IMR-90 (cell line): ENCODE measurements around the gene C22orf39. TPM values are rescaled to one million over a fixed set of nuclear protein-coding genes. Genes with fewer than 3 reads are reported as not detected.

Experiments
- ATAC-seq: fragments of 200-7000 bp; cut with Tn5 transposase; 2 replicates; pipeline ENCODE4 v1.9.1; 2020; ENCODE audit warnings: low read depth, mild to moderate bottlenecking, moderate library complexity
- BruUV-seq: library from RNA; stranded (reverse); fragments of 400-500 nt; replicated peaks from 2 replicates; lab custom pipeline; 2021; lab: Mats Ljungman, UMichigan
- CTCF ChIA-PET: fragments of 300-600 bp; formaldehyde crosslinking; extraction: SDS; loops from one replicate; lab custom pipeline; 2021; ENCODE audit warnings: antibody characterized with exemption; lab: Yijun Ruan, JAX
- POLR2A ChIA-PET: fragments of 300-600 bp; sonication (Branson Sonifier 250); formaldehyde crosslinking; loops from one replicate; lab custom pipeline; 2022; ENCODE audit warnings: antibody characterized with exemption; ENCODE audit not compliant: unreplicated experiment; lab: Charles Lee
- DNase-seq: peaks from one replicate; pipeline ENCODE4 v3.0.0; 2013
- H2AFZ ChIP-seq: replicated peaks from 2 replicates; pipeline ENCODE3; 2013; ENCODE audit warnings: low read length, mild to moderate bottlenecking; ENCODE audit not compliant: poor library complexity
- H2AK5ac ChIP-seq: 2 replicates; pipeline ENCODE4 v1.6.1; 2013; ENCODE audit warnings: low read depth, low read length, inconsistent platforms
- H2AK9ac ChIP-seq: replicated peaks from 2 replicates; pipeline ENCODE3; 2013; ENCODE audit warnings: mild to moderate bottlenecking, low read depth, low read length, moderate library complexity; ENCODE audit not compliant: poor library complexity
- H2BK120ac ChIP-seq: 2 replicates; pipeline ENCODE4 v1.6.1; 2013; ENCODE audit warnings: low read depth, low read length, inconsistent platforms
- H2BK15ac ChIP-seq: 3 replicates; pipeline ENCODE4 v1.6.1; 2013; ENCODE audit warnings: low read depth, low read length, inconsistent platforms
- H2BK20ac ChIP-seq: 2 replicates; pipeline ENCODE4 v1.6.1; 2013; ENCODE audit warnings: low read depth, mild to moderate bottlenecking, inconsistent platforms, low read length, moderate library complexity
- H2BK5ac ChIP-seq: 2 replicates; pipeline ENCODE4 v1.6.1; 2013; ENCODE audit warnings: mild to moderate bottlenecking, low read depth, low read length, inconsistent platforms; ENCODE audit not compliant: poor library complexity, severe bottlenecking
- H3K14ac ChIP-seq: replicated peaks from 2 replicates; pipeline ENCODE4 v1.6.1; 2013; ENCODE audit warnings: low read depth, low read length, inconsistent platforms
- H3K18ac ChIP-seq: 2 replicates; pipeline ENCODE4 v1.6.1; 2013; ENCODE audit warnings: low read depth, low read length, control low read depth
- H3K23ac ChIP-seq: 2 replicates; pipeline ENCODE4 v1.6.1; 2013; ENCODE audit warnings: low read depth, low read length, inconsistent platforms
- H3K27ac ChIP-seq: 2 replicates; pipeline ENCODE4 v1.5.1; 2013; ENCODE audit warnings: mild to moderate bottlenecking, control low read depth, low read length; ENCODE audit not compliant: insufficient read depth
- H3K27me3 ChIP-seq: 2 replicates; pipeline ENCODE4 v1.6.1; 2013; ENCODE audit warnings: low read length; ENCODE audit not compliant: control insufficient read depth, insufficient read depth
- H3K36me3 ChIP-seq: 2 replicates; pipeline ENCODE4 v1.6.1; 2013; ENCODE audit warnings: low read length, mixed read lengths; ENCODE audit not compliant: control insufficient read depth, insufficient read depth
- H3K4ac ChIP-seq: 2 replicates; pipeline ENCODE4 v1.6.1; 2013; ENCODE audit warnings: low read depth, low read length, inconsistent platforms
- H3K4me1 ChIP-seq: 2 replicates; pipeline ENCODE4 v1.6.1; 2013; ENCODE audit warnings: low read length, mixed read lengths; ENCODE audit not compliant: control insufficient read depth, insufficient read depth
- H3K4me2 ChIP-seq: 2 replicates; pipeline ENCODE4 v1.6.1; 2013; ENCODE audit warnings: low read depth, mild to moderate bottlenecking, control low read depth, low read length, moderate library complexity
- H3K4me3 ChIP-seq: 2 replicates; pipeline ENCODE4 v1.5.1; 2013; ENCODE audit warnings: low read depth, mild to moderate bottlenecking, control low read depth, low read length, moderate library complexity; ENCODE audit not compliant: insufficient read depth
- H3K56ac ChIP-seq: 2 replicates; pipeline ENCODE4 v1.6.1; 2013; ENCODE audit warnings: low read length, inconsistent platforms; ENCODE audit not compliant: insufficient read depth; ENCODE audit errors: extremely low read depth
- H3K79me1 ChIP-seq, 2 experiments: 2 replicates each; pipeline ENCODE4 v1.6.1; 2013; ENCODE audit warnings: low read length in 2 of 2, inconsistent platforms in 1 of 2, low read depth in 1 of 2
- H3K9ac ChIP-seq: 2 replicates; pipeline ENCODE4 v1.6.1; 2013; ENCODE audit warnings: low read depth, low read length, control low read depth
- H3K9me1 ChIP-seq: 2 replicates; pipeline ENCODE4 v1.6.1; 2013; ENCODE audit warnings: low read length, inconsistent platforms; ENCODE audit not compliant: insufficient read depth
- H3K9me3 ChIP-seq: 2 replicates; pipeline ENCODE4 v1.6.1; 2013; ENCODE audit warnings: low read length; ENCODE audit not compliant: control insufficient read depth, insufficient read depth
- H4K20me1 ChIP-seq: 2 replicates; pipeline ENCODE4 v1.6.1; 2013; ENCODE audit warnings: low read length, inconsistent platforms; ENCODE audit not compliant: insufficient read depth
- H4K5ac ChIP-seq: 2 replicates; pipeline ENCODE4 v1.6.1; 2013; ENCODE audit warnings: mild to moderate bottlenecking, low read depth, low read length, control low read depth
- H4K8ac ChIP-seq, 2 experiments: 2 replicates each; pipeline ENCODE4 v1.6.1; 2013; ENCODE audit warnings: low read depth in 2 of 2, low read length in 2 of 2, control low read depth in 1 of 2, inconsistent platforms in 1 of 2
- H4K91ac ChIP-seq: 2 replicates; pipeline ENCODE4 v1.6.1; 2013; ENCODE audit warnings: low read depth, low read length, inconsistent platforms; ENCODE audit not compliant: insufficient read depth
- BHLHE40 ChIP-seq: fragments of 150-350 bp; IDR thresholded peaks from 2 replicates; pipeline ENCODE4 v1.6.1; 2016; ENCODE audit warnings: mild to moderate bottlenecking, low read depth, low read length
- FOS ChIP-seq: fragments of 150-350 bp; IDR thresholded peaks from 2 replicates; pipeline ENCODE4 v1.6.1; 2016; ENCODE audit warnings: low read depth, low read length
- MAFK ChIP-seq: IDR thresholded peaks from 2 replicates; pipeline ENCODE4 v1.6.1; 2012; ENCODE audit warnings: low read depth, low read length, improper control_type of control experiment
- MAZ ChIP-seq: IDR thresholded peaks from 2 replicates; pipeline ENCODE4 v1.6.1; 2012; ENCODE audit warnings: low read depth, mild to moderate bottlenecking, low read length, improper control_type of control experiment, moderate library complexity, borderline replicate concordance
- MXI1 ChIP-seq: IDR thresholded peaks from 2 replicates; pipeline ENCODE4 v1.6.1; 2012; ENCODE audit warnings: low read depth, mild to moderate bottlenecking, low read length, moderate library complexity, borderline replicate concordance
- NFE2L2 ChIP-seq: fragments of 150-350 bp; IDR thresholded peaks from 2 replicates; pipeline ENCODE4 v1.6.1; 2016; ENCODE audit warnings: low read depth, mild to moderate bottlenecking, low read length
- RAD21 ChIP-seq: IDR thresholded peaks from 2 replicates; pipeline ENCODE4 v1.6.1; 2012; ENCODE audit warnings: low read length, improper control_type of control experiment
- RCOR1 ChIP-seq: IDR thresholded peaks from 2 replicates; pipeline ENCODE4 v1.6.1; 2012; ENCODE audit warnings: mild to moderate bottlenecking, low read length, improper control_type of control experiment; ENCODE audit not compliant: insufficient replicate concordance
- RFX5 ChIP-seq: IDR thresholded peaks from 2 replicates; pipeline ENCODE4 v1.8.0; 2012; ENCODE audit warnings: low read depth, mild to moderate bottlenecking, low read length, moderate library complexity
- SMC3 ChIP-seq: fragments of 150-350 bp; IDR thresholded peaks from 2 replicates; pipeline ENCODE4 v1.6.1; 2016; ENCODE audit warnings: low read depth, mild to moderate bottlenecking, antibody characterized with exemption, low read length, moderate library complexity
- WGBS, 2 experiments: methylation state at CpG; one replicate each; pipeline versions ENCODE4 v1.1.5 to v1.1.7; 2013; ENCODE audit warnings: missing lambda C conversion rate in 2 of 2; ENCODE audit not compliant: insufficient read length in 1 of 2; ENCODE audit errors: extremely low coverage in 2 of 2; 5-methylcytosine and 5-hydroxymethylcytosine counted together
- dilution Hi-C: fragments of 300-500 bp; cut with HindIII; formaldehyde crosslinking; loops from one replicate; pipeline ENCODE4 v1.14.3; 2018; ENCODE audit warnings: low sequenced_read_pairs; ENCODE audit not compliant: unreplicated experiment
- in situ Hi-C: fragments of 300-500 bp; cut with MboI; formaldehyde crosslinking; loops from 3 replicates; pipeline ENCODE4 v1.14.3; 2019; ENCODE audit warnings: low sequenced_read_pairs, inconsistent platforms, mixed read lengths
- intact Hi-C: fragments of 100-400 bp; cut with micrococcal nuclease; formaldehyde crosslinking; loops from 2 replicates; pipeline ENCODE4 v1.10.0; 2022
- polyA plus RNA-seq, 3 experiments: library from polyadenylated mRNA; depleted of rRNA; stranded (reverse); fragments of >200 nt; gene quantifications; 2 replicates each; pipeline ENCODE4 v1.2.3, GENCODE V29; 2012; ENCODE audit warnings: low replicate concordance in 1 of 3
- total RNA-seq: library from RNA; depleted of rRNA; stranded (reverse); fragments of >200 nt; gene quantifications from 2 replicates; pipeline ENCODE4 v1.2.3, GENCODE V29; 2012
- TF ChIP-seq, protein P1 (sequence below): fragments of 150-350 bp; IDR thresholded peaks from 2 replicates; pipeline ENCODE4 v1.6.1; 2017; ENCODE audit warnings: mild to moderate bottlenecking, antibody characterized with exemption, low read length, low read depth
- TF ChIP-seq, protein P2 (sequence below): conservative IDR thresholded peaks from 2 replicates; pipeline ENCODE4 v1.5.1; 2012; ENCODE audit warnings: mild to moderate bottlenecking, low read depth, low read length, improper control_type of control experiment
- TF ChIP-seq, protein P3 (sequence below): fragments of 150-350 bp; IDR thresholded peaks from 2 replicates; pipeline ENCODE4 v1.6.1; 2016; ENCODE audit warnings: low read depth, mild to moderate bottlenecking, low read length, moderate library complexity, borderline replicate concordance

C22orf39 gene
- total and polyA plus RNA-seq, 2 of the 4 experiments (the other 2 are of a cell fraction) = 8.2 to 8.9 TPM

DNA sequence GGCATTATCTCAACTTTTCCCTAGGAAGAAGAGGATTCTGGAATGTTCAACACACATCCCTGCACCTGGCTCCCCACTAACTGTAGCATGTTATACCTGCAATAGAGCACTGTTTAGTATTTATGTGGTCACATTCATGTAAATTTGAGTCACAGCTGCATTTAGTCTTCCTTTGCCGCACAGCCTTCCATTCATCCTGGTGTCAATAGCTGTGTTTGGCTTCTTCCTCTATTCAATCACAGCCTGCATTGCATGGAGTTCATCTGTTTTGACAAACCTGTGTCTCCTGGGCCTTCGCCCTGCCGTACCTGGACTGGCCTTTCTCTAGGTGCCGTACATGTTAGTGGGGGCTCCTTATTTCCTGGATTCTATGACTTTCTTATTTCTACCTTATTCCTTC, 4.1 kb upstream of the C22orf39 start:
- intact Hi-C loops (no loop called here), in situ Hi-C loops (no loop called here), dilution Hi-C loops (no loop called here)
- Histone ChIP-seq H2BK15ac (no peak overlapping the region), H3K4me3 (no peak overlapping the region), H2BK20ac (no peak overlapping the region), H3K9me3 (no peaks in the 10 kb centered on the region), H4K91ac (no peak overlapping the region), H3K27ac (no peak overlapping the region), H4K20me1 (no peaks in the 10 kb centered on the region), H2AK5ac (no peak overlapping the region), H3K4me1 (peaks cover 9% of the 10 kb centered on the region; the same call in 1 of the 2 replicates), H2AK9ac (no peak overlapping the region), H3K27me3 (no peaks in the 10 kb centered on the region), H3K9ac (no peak overlapping the region), H4K5ac (no peak overlapping the region), H3K23ac (no peak overlapping the region), H2BK120ac (no peak overlapping the region), H2AFZ (no peak overlapping the region), H3K4me2 (no peak overlapping the region), H4K8ac (no peak overlapping the region), H3K18ac (no peak overlapping the region), H3K9me1 (peaks cover 13% of the 10 kb centered on the region), H3K79me1 (peaks cover 8 to 21% of the 10 kb centered on the region in 2 experiments; a peak in 3 of 4 replicates), H3K4ac (no peak overlapping the region), H2BK5ac (no peak overlapping the region), H3K14ac (no peak overlapping the region), H3K56ac (no peak overlapping the region), H3K36me3 (peaks cover 46% of the 10 kb centered on the region)
- no CpG with 5 or more reads among the region's 4 CpGs for WGBS, 2 experiments
- ATAC-seq (no peak), DNase-seq (no peak)
- ChIA-PET CTCF (no interaction called here), POLR2A (no interaction called here)
- TSS peak; percentile 27 for BruUV-seq
- TF ChIP-seq RAD21 (no peak), RFX5 (no peak), NFE2L2 (no peak), MAZ (no peak), MXI1 (no peak), BHLHE40 (no peak), FOS (no peak), RCOR1 (no peak), SMC3 (no peak), MAFK (no peak)
- TF ChIP-seq, protein P1, sequence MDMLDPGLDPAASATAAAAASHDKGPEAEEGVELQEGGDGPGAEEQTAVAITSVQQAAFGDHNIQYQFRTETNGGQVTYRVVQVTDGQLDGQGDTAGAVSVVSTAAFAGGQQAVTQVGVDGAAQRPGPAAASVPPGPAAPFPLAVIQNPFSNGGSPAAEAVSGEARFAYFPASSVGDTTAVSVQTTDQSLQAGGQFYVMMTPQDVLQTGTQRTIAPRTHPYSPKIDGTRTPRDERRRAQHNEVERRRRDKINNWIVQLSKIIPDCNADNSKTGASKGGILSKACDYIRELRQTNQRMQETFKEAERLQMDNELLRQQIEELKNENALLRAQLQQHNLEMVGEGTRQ = no peak
- TF ChIP-seq, protein P2, sequence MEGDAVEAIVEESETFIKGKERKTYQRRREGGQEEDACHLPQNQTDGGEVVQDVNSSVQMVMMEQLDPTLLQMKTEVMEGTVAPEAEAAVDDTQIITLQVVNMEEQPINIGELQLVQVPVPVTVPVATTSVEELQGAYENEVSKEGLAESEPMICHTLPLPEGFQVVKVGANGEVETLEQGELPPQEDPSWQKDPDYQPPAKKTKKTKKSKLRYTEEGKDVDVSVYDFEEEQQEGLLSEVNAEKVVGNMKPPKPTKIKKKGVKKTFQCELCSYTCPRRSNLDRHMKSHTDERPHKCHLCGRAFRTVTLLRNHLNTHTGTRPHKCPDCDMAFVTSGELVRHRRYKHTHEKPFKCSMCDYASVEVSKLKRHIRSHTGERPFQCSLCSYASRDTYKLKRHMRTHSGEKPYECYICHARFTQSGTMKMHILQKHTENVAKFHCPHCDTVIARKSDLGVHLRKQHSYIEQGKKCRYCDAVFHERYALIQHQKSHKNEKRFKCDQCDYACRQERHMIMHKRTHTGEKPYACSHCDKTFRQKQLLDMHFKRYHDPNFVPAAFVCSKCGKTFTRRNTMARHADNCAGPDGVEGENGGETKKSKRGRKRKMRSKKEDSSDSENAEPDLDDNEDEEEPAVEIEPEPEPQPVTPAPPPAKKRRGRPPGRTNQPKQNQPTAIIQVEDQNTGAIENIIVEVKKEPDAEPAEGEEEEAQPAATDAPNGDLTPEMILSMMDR = no peak
- TF ChIP-seq, protein P3, sequence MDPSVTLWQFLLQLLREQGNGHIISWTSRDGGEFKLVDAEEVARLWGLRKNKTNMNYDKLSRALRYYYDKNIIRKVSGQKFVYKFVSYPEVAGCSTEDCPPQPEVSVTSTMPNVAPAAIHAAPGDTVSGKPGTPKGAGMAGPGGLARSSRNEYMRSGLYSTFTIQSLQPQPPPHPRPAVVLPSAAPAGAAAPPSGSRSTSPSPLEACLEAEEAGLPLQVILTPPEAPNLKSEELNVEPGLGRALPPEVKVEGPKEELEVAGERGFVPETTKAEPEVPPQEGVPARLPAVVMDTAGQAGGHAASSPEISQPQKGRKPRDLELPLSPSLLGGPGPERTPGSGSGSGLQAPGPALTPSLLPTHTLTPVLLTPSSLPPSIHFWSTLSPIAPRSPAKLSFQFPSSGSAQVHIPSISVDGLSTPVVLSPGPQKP = no peak
